ENCODE measurements around the gene ASTE1. TPM values are rescaled to one million over a fixed set of nuclear protein-coding genes. Genes with fewer than 3 reads are reported as not detected.

ASTE1 gene
- total RNA-seq, 1 donor from 2014 or later: 4.8 TPM

GRCh38 chr3:131020122-131020693, 6.4 kb downstream of the ASTE1 start:
- Mint-ChIP-seq H3K9me3 (ENCODE audit: unreplicated experiment) (no peaks in the 10 kb centered on the region), H3K4me1 (ENCODE audit: low read depth, unreplicated experiment) (peaks cover 7% of the 10 kb centered on the region), H3K27me3 (ENCODE audit: low read depth, unreplicated experiment) (no peaks in the 10 kb centered on the region), H3K36me3 (ENCODE audit: low read depth, unreplicated experiment) (peaks cover 2% of the 10 kb centered on the region), H3K27ac (ENCODE audit: unreplicated experiment) (no peak overlapping the region), H3K4me3 (ENCODE audit: unreplicated experiment) (no peak overlapping the region)
- Histone ChIP-seq H3K36me3 (ENCODE audit: insufficient read depth, low read length) (peaks cover 26% of the 10 kb centered on the region), H4K20me1 (ENCODE audit: insufficient read depth, low read length) (no peaks in the 10 kb centered on the region), H3K79me2 (ENCODE audit: insufficient read depth, low read length) (peaks cover 3% of the 10 kb centered on the region), H3K4me3 (ENCODE audit: insufficient read depth, low read depth, low read length) (no peak overlapping the region), H3K4me2 (ENCODE audit: low read length) (no peak overlapping the region), H3K9ac (ENCODE audit: low read length) (no peak overlapping the region), H3K27me3 (ENCODE audit: insufficient read depth, low read length) (no peaks in the 10 kb centered on the region), H3K27ac (ENCODE audit: low read depth, low read length) (no peak overlapping the region), H2AFZ (ENCODE audit: low read depth, low read length) (no peak overlapping the region), H3K4me1 (ENCODE audit: insufficient read depth, low read length) (no peaks in the 10 kb centered on the region), H3K9me3 (ENCODE audit: insufficient read depth, low read depth, low read length) (no peaks in the 10 kb centered on the region)
- TF ChIP-seq CTCF (IDR thresholded peaks at IDR 0.05; ENCODE audit: insufficient read depth, low read depth, low read length): no peak
- TF ChIP-seq EZH2 (IDR thresholded peaks at IDR 0.05; ENCODE audit: insufficient read depth, low read length): no peak
- FAIRE-seq (no peak), DNase-seq (ENCODE audit: low read depth) (no peak)

GRCh38 chr3:131018970-131019369, 7.7 kb downstream of the ASTE1 start:
- no peak overlapping the region for H2AFZ ChIP-seq (ENCODE audit: low read depth, low read length)
- no peak for TF ChIP-seq EZH2 (IDR thresholded peaks at IDR 0.05; ENCODE audit: insufficient read depth, low read length)
- TF ChIP-seq CTCF (IDR thresholded peaks at IDR 0.05; ENCODE audit: insufficient read depth, low read depth, low read length): no peak
- no peaks in the 10 kb centered on the region for H3K4me1 ChIP-seq (ENCODE audit: insufficient read depth, low read length)

GRCh38 chr3:131009698-131010097, 16.9 kb downstream of the ASTE1 start:
- H3K4me1 Mint-ChIP-seq (ENCODE audit: low read depth, unreplicated experiment): peaks cover 2% of the 10 kb centered on the region
- Histone ChIP-seq H3K27me3 (ENCODE audit: insufficient read depth, low read length) (no peaks in the 10 kb centered on the region), H3K9me3 (ENCODE audit: insufficient read depth, low read depth, low read length) (no peaks in the 10 kb centered on the region), H3K4me1 (ENCODE audit: insufficient read depth, low read length) (no peaks in the 10 kb centered on the region), H3K36me3 (ENCODE audit: insufficient read depth, low read length) (peaks cover 27% of the 10 kb centered on the region), H3K9ac (ENCODE audit: low read length) (no peak overlapping the region), H2AFZ (ENCODE audit: low read depth, low read length) (no peak overlapping the region), H3K79me2 (ENCODE audit: insufficient read depth, low read length) (peaks cover 2% of the 10 kb centered on the region), H3K27ac (ENCODE audit: low read depth, low read length) (no peak overlapping the region), H4K20me1 (ENCODE audit: insufficient read depth, low read length) (peaks cover 3% of the 10 kb centered on the region), H3K4me2 (ENCODE audit: low read length) (no peak overlapping the region), H3K4me3 (ENCODE audit: insufficient read depth, low read depth, low read length) (no peak overlapping the region)
- no peak overlapping the region for H3K4me3 Mint-ChIP-seq (ENCODE audit: unreplicated experiment)
- no peak for TF ChIP-seq EZH2 (IDR thresholded peaks at IDR 0.05; ENCODE audit: insufficient read depth, low read length)
- TF ChIP-seq CTCF (IDR thresholded peaks at IDR 0.05; ENCODE audit: insufficient read depth, low read depth, low read length): no peak
- DNase-seq (ENCODE audit: low read depth) (no peak), FAIRE-seq (no peak)
- no peak overlapping the region for H3K27ac Mint-ChIP-seq (ENCODE audit: unreplicated experiment)
- peaks cover 10% of the 10 kb centered on the region for H3K36me3 Mint-ChIP-seq (ENCODE audit: low read depth, unreplicated experiment)
- no peaks in the 10 kb centered on the region for H3K27me3 Mint-ChIP-seq (ENCODE audit: low read depth, unreplicated experiment)
- H3K9me3 Mint-ChIP-seq (ENCODE audit: unreplicated experiment): no peaks in the 10 kb centered on the region

More at GRCh38 chr3:131018970-131019369, 7.7 kb downstream of the ASTE1 start:
- H3K36me3 Mint-ChIP-seq (ENCODE audit: low read depth, unreplicated experiment): no peaks in the 10 kb centered on the region
- H3K79me2 ChIP-seq (ENCODE audit: insufficient read depth, low read length): peaks cover 3% of the 10 kb centered on the region
- no peak for FAIRE-seq
- no peaks in the 10 kb centered on the region for H4K20me1 ChIP-seq (ENCODE audit: insufficient read depth, low read length)
- DNase-seq (ENCODE audit: low read depth): no peak
- no peak overlapping the region for H3K9ac ChIP-seq (ENCODE audit: low read length)
- peaks cover 32% of the 10 kb centered on the region for H3K36me3 ChIP-seq (ENCODE audit: insufficient read depth, low read length)
- no peak overlapping the region for H3K27ac ChIP-seq (ENCODE audit: low read depth, low read length)
- peaks cover 5% of the 10 kb centered on the region for H3K4me1 Mint-ChIP-seq (ENCODE audit: low read depth, unreplicated experiment)
- H3K9me3 Mint-ChIP-seq (ENCODE audit: unreplicated experiment): no peaks in the 10 kb centered on the region
- H3K27me3 ChIP-seq (ENCODE audit: insufficient read depth, low read length): no peaks in the 10 kb centered on the region
- H3K27me3 Mint-ChIP-seq (ENCODE audit: low read depth, unreplicated experiment): no peaks in the 10 kb centered on the region
- no peaks in the 10 kb centered on the region for H3K9me3 ChIP-seq (ENCODE audit: insufficient read depth, low read depth, low read length)
- no peak overlapping the region for H3K27ac Mint-ChIP-seq (ENCODE audit: unreplicated experiment)
- H3K4me3 Mint-ChIP-seq (ENCODE audit: unreplicated experiment): no peak overlapping the region
- H3K4me3 ChIP-seq (ENCODE audit: insufficient read depth, low read depth, low read length): no peak overlapping the region
- H3K4me2 ChIP-seq (ENCODE audit: low read length): no peak overlapping the region

Data from astrocyte (in vitro differentiated cells and primary cell).